ENCODE results near the gene NR2F2. TPM values are rescaled to one million over a fixed set of nuclear protein-coding genes. Genes with fewer than 3 reads are reported as not detected.
A peak's percentile ranks its signal among the peaks of the same experiment; 100 is the strongest.

The NR2F2 gene
- total and polyA plus RNA-seq, 2 experiments from 2014 or later, result 0.16 TPM; not detected in 1

- H4K20me1 ChIP-seq (replicated peaks; ENCODE audit: insufficient read depth), result no peaks in the 10 kb centered on the region; the same call in 1 of the 2 replicates
- Mint-ChIP-seq H3K36me3 (ENCODE audit: low read depth) (no peaks in the 10 kb centered on the region), H3K9me3 (no peaks in the 10 kb centered on the region), H3K27ac (no peak overlapping the region), H3K27me3 (ENCODE audit: insufficient read depth, low read depth, poor library complexity) (peaks cover 43% of the 10 kb centered on the region), H3K4me1 (peaks cover 23% of the 10 kb centered on the region), H3K4me3 (no peak overlapping the region)
- no peak overlapping the region for H2AFZ ChIP-seq
- no peak overlapping the region for H3K27ac ChIP-seq (ENCODE audit: low read depth)
- no peaks in the 10 kb centered on the region for H3K9me2 ChIP-seq (ENCODE audit: insufficient read depth)
- no peak overlapping the region for H3K4me2 ChIP-seq
- ATAC-seq (peak; percentile 54), DNase-seq (ENCODE audit: low spot score) (peak; percentile 54)
- peaks cover 45% of the 10 kb centered on the region for H3K4me1 ChIP-seq (ENCODE audit: insufficient read depth)
- no peak for TF ChIP-seq ETS1 (IDR thresholded peaks at IDR 0.05)
- TF ChIP-seq NANOG (IDR thresholded peaks at IDR 0.05; ENCODE audit: borderline replicate concordance), result no peak
- no peak for TF ChIP-seq ZNF114 (CRISPR knock-in tag; IDR thresholded peaks at IDR 0.05)
- no peak for TF ChIP-seq ZNF331 (CRISPR knock-in tag; IDR thresholded peaks at IDR 0.05; ENCODE audit: low read depth)
- TF ChIP-seq CREB1 (CRISPR knock-in tag; IDR thresholded peaks at IDR 0.05; ENCODE audit: low read depth), result no peak
- TF ChIP-seq CTCF (conservative IDR thresholded peaks at IDR 0.05; ENCODE audit: low read depth in 2 of 2), result no peak
- no peak for TF ChIP-seq ZNF462 (CRISPR knock-in tag; IDR thresholded peaks at IDR 0.05)
- no peaks in the 10 kb centered on the region for H3K36me3 ChIP-seq (ENCODE audit: insufficient read depth)
- H3K27me3 ChIP-seq (ENCODE audit: insufficient read depth), result peaks cover 74% of the 10 kb centered on the region
- 0 out of 2 replicates have a peak, but pooled peaks cover 4% of the 10 kb centered on the region for H3F3A ChIP-seq (replicated peaks; ENCODE audit: low read depth)
- no peak overlapping the region for H3K4me3 ChIP-seq
- H3K79me2 ChIP-seq (replicated peaks; ENCODE audit: insufficient read depth), result no peaks in the 10 kb centered on the region
These were observed 13.4 kb upstream of the NR2F2 start for GRCh38 chr15:96316953-96317629.
